ENCODE results near the gene GNPAT.
A peak's percentile ranks its signal among the peaks of the same experiment; 100 is the strongest.

GNPAT gene

DNA sequence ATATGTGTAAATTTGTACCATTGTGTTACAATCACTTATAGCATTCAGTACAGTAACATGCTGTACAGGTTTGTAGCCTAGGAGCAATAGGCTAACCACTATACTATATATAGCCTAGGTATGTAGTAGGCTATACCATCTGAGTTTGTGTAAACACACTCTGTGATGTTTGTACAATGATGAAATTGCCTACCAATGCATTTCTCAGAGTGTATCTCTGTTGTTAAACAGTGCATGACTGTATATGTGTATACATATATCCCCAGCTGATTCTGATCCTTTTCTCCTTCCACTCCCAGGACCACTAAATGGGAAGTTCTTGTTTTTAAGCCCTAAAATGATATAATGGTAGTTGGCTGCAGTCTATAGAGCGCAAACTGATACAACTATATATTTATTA, 7.8 kb downstream of the GNPAT start:
- DNase-seq = no peak

- DNase-seq = no peak
Measured at GRCh38 chr1:231252336-231252735, 11.3 kb downstream of the GNPAT start.

DNA sequence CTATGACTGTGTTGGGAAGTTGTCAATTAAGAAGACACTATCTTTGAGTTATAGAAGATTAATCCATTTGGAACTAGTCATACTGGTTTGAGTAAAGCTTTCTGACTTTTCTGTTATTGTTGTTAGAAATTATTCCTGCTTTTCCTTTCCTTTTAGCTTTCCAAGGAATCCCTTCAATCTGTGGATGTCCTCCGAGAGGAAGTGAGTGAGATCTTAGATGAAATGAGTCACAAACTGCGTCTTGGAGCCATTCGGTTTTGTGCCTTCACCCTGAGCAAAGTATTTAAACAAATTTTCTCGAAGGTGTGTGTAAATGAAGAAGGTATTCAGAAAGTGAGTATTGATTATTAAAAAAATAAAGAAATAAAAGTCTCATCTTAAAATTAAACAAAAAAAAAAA, 19.3 kb downstream of the GNPAT start:
- DNase-seq = no peak

- DNase-seq = no peak
Measured at GRCh38 chr1:231264642-231265041, 23.6 kb downstream of the GNPAT start.

GRCh38 chr1:231265379-231265778, 24.4 kb downstream of the GNPAT start:
- no peak for DNase-seq

DNA sequence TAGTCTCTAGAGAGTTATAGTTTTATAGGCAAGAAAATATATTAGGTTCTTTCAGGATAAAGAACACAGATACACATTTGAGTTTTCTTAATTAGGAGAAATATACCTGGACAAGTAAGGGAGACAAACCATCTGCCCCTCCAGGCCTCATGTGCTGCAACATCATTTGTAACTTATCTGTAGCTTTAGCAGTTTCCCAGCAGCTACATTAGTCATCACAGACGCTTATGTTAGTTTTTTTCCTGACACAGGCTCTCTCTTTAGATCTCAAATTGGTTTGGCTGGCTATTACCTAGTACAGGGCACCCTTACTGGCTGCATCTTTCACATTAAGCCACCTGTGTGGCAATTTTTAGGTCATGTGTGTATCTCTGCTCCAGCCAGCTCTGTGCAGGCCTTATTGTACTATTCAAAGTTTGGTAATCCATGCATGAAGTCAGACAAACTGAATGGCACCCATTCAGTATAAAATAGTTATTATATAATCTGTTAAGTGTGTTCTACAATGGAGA, 25.9 kb downstream of the GNPAT start:
- no peak for DNase-seq

DNA sequence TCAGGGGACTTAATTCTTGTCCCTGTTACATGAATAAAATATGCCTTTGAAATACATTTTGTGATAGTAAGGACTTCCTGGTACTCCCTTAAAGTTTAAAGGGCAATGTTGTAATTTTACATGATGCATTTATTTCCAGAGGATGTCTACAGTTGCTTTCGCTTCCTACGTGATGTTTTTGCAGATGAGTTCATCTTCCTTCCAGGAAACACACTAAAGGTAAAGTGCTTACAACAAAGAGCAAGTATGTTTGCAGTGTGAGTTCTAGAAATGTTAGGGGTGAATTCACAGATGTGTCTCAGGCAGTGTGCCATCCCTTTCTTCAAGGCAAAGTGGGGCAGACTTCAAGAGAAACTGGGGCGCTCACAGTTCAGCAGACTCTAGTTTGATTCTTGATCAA, 31.2 kb downstream of the GNPAT start:
- DNase-seq = no peak

DNA sequence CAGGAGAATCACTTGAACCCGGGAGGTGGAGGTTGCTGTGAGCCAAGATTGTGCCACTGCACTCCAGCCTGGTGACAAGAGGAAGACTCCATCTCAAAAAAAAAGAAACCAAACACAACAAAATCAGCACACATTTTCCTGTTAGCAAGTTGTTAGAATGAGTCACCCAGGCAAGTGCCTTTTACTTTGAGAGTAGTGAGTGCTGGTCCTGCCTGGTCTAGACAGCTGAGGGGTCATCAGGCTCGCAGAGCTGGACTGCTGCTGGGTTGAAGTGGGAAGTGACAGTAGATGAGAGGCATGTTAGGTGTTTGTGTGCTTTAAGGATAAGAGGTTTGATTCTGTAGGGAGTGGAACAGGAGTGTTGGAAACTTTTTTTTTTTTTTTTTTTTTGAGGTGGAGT, 31.9 kb downstream of the GNPAT start:
- peak; percentile 91 for DNase-seq

GRCh38 chr1:231274119-231274825, 33.3 kb downstream of the GNPAT start:
- DNase-seq = no peak

DNA sequence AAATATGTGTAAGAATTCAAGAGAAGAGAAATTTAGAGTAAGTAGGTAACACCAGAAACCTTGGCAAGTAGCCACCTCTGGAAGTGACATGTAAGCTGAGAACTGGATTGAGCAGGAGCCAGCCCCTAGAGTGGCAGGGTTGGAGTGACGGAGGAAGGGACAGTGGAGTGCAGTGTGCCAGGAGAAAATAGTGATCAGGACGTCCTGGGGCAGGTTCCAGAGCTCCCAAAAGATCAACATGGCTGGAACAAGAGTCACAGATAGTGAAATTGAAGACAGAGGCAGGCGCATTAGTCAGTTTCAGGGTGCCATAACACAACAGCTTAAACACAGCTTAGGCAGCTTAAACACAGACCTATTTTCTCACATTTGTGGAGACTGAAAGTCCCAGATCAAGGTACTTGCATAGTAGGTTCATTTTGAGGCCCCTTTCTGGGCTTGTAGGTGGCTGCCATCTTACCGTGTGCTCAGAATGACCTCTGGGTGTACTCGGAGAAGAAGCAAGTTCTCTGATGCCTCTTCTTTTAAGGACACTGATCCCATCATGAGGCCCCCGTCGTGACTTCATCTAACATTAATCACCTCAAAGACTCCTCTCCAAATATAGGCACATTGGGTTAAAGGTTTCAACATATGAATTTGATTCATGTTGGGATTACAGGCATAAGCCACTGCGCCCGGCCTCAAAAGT, 37.2 kb downstream of the GNPAT start:
- DNase-seq = no peak

DNA sequence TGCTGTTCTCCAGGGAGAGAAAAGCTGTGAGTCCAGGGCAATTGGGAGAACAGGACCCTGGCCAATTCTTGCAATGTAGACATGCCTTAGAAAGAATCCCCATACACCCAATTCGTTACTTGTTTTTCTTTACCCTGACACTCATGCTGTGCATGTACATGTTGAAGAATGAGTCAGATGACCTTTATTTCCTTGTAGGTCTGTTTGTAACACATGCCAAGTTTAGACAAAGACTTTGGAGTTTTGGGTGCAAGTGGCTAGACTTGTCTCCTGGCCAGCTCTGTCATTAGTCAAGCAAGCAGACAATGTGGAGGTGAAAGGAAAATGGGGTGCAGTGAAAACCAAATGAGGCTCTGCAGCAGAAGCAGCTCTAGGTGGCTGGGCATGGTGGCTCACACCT, 38.1 kb downstream of the GNPAT start:
- DNase-seq = no peak

- no peak for DNase-seq
Measured at GRCh38 chr1:231279683-231280082, 38.7 kb downstream of the GNPAT start.

GRCh38 chr1:231284441-231284840, 43.4 kb downstream of the GNPAT start:
- no peak for DNase-seq

DNA sequence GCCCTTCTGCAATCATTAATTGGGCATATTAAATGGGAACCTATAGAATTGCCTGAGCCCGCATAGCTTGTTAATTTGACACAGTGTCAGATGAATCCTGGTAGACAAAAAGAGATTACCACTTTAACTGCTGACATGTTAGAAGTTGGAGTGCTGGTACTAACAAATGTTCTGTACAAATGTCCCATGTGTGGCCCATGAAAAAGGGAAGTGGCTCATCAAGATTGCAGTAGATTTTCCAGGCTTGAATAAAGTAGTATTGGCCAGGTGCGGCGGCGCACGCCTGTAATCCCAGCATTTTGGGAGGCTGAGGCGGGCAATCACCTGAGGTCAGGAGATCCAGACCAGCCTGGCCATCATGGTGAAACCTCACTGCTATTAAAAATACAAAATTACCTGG, 45.6 kb downstream of the GNPAT start:
- DNase-seq = no peak

- no peak for DNase-seq
Measured at GRCh38 chr1:231295938-231296337, 54.9 kb downstream of the GNPAT start.

- no peak for DNase-seq
Measured at GRCh38 chr1:231301990-231302389, 61.0 kb downstream of the GNPAT start.

DNA sequence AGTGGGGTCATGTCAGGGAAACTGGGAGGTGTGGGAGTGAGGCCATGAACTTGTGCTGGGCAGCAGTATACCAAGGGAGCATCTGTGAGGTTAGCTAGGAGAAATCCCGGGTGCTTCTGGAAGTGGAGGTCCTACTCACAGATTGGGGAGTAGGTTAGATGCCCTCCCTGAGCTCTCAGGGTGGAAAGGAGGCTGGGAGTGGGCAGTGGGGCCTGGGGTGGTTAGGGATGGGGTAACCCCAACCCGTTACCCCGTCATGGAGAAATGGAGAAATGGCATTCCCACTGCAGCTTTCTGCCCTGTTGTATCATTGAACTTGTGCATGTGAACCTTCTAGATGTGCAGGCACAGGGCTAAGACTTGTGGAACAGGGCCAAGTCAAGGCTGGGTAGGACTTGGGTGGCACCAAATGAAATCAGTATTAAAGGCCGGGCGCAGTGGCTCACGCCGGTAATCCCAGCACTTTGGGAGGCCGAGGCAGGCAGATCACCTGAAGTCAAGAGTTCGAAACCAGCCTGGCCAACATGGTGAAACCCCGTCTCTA, 69.5 kb downstream of the GNPAT start:
- DNase-seq = no peak

DNA sequence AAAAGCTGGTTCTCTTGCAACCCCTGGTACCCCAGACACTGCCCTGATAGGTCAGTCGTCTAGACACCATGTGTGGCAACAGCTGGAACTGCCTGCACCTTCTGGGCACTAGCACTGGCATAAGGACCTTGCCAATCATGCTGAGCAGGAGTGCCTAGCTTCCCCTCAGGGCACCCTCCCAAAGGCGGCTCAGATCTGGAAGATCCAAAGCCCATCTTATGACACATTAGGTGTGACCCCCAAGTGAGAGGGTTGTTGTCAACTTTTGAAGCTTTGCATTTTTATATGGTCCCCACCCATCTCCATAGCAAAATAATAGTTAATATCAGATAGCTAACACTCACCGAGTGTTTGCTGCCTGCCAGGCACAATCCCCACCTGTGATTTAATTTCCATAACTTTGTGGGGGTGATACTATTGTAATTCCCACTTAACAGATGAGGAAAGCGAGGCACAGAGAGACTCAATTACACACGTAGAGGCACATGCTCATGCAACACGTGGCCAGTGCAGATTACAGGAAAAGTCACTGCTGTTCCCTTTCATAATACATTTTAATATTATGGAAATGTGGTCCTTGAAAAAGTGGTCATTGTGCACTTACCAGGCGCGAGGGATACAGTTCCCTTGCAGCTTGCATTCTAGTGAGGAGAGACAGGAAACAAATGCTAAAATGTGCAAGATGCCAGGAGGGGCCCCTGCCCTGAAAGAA, 70.9 kb downstream of the GNPAT start:
- no peak for DNase-seq

DNA sequence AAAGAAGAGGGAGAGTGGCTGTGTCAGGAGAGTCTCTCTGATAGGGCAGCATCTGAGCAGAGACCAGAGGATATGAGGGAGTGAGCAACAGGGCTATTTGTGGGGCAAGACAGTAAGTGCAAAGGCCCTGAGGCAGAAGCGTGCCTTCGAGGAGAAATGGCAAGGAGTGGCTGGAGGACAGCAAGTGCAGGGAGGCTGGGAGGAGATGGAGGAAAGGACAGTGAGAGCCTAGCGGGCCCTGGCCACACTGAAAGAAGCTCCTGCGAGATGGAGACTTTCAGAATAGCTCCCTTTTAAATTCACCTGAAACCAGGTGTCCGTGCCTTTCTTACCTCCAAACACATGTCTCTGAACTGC, 71.4 kb downstream of the GNPAT start:
- DNase-seq = peak; percentile 38

DNA sequence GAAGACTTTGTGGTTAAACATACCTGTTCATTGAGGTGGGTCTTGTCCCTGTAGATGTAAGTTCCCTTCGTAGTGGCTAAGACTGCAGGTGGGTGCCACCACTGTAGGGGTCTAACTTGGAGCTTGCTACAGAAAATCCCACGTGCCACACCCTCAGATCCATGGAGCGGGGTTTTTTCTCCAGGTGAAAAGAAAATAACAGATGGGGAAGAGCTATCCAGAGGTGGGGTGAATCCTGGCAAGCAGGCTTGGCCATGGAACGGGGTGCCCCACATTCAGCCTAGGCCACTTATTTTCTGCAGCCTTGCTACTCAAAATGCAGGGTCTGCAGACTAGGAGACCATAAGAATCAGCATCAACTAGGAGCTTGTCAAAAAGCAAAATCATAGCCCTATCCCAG, 72.6 kb downstream of the GNPAT start:
- DNase-seq = peak; percentile 32

GRCh38 chr1:231315887-231316286, 74.9 kb downstream of the GNPAT start:
- peak; percentile 77 for DNase-seq

DNA sequence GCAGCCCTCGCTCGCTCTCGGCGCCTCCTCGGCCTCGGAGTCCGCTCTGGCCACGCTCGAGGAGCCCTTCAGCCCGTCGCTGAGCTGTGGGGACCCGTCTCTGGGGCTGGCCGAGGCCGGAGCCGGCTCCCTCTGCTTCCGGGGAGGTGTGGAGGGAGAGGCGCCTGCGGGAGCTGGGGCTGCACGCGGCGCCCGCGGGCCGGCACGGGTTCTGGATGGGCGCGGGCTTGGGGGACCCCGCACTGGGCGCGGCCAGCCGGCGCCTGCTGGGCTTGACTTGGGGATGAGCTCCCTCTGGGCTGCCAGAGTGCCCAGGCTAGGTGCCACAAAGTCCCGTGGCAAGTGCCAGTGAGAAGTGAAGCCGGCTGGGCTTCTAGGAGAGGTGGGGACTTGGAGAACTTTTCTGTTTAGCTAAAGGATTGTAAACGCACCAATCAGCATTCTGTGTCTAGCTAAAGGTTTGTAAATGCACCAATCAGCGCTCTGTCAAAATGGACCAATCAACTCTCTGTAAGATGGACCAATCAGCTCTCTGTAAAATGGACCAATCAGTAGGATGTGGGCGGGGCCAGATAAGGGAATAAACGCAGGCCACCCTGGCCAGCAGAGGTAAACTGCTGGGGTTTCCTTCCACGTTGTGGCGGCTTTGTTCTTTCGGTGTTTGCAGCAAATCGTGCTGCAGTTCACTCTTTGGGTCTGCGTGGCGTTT, 76.4 kb downstream of the GNPAT start:
- DNase-seq = peak; percentile 35

DNA sequence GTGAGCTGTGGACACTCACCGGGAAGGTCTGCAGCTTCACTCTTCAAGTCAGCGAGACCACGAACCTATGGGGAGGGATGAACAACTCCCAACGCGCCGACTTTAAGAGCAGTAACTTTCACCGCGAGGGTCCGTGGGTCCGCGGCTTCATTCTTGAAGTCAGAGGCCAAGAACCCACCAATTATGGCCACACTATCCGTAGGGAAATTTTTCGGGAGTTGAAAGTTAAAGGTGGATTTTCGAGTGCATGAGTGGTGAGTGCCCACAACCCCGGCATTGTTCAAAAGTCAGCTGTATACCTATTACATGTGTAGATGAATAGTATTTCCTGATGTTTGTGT, 77.0 kb downstream of the GNPAT start:
- peak; percentile 34 for DNase-seq

All from islet precursor cell (in vitro differentiated cells).